Neural crest cell (in vitro differentiated cells): ENCODE results near the gene STPG3. TPM values are rescaled to one million over a fixed set of nuclear protein-coding genes. Genes with fewer than 3 reads are reported as not detected.

Source experiments
- DNase-seq: peaks from one replicate; pipeline ENCODE4 v3.0.0; 2021; ENCODE audit warnings: low read depth, mixed read lengths, low spot score
- H3K27ac Mint-ChIP-seq: one replicate; pipeline ENCODE4 v1.8.0; 2021; ENCODE audit warnings: mild to moderate bottlenecking, mixed read lengths; ENCODE audit not compliant: unreplicated experiment
- H3K27me3 Mint-ChIP-seq: 2 replicates; pipeline ENCODE4 v1.8.0; 2021; ENCODE audit warnings: low read depth, mild to moderate bottlenecking, mixed read lengths
- H3K36me3 Mint-ChIP-seq: 2 replicates; pipeline ENCODE4 v1.8.0; 2021; ENCODE audit warnings: low read depth, mild to moderate bottlenecking, mixed read lengths
- H3K4me1 Mint-ChIP-seq: 2 replicates; pipeline ENCODE4 v1.8.0; 2021; ENCODE audit warnings: mixed read lengths
- H3K4me3 Mint-ChIP-seq: one replicate; pipeline ENCODE4 v1.8.0; 2021; ENCODE audit warnings: mild to moderate bottlenecking, mixed read lengths
- H3K9me3 Mint-ChIP-seq: 2 replicates; pipeline ENCODE4 v1.8.0; 2021; ENCODE audit warnings: mixed read lengths
- CTCF ChIP-seq: fragments of 200-600 bp; sonication (generic); conservative IDR thresholded peaks from 2 replicates; pipeline ENCODE4 v1.5.0; 2021; ENCODE audit warnings: antibody characterized with exemption, mild to moderate bottlenecking
- total RNA-seq: library from RNA; stranded (reverse); gene quantifications from 2 replicates; pipeline ENCODE4 v1.2.1, GENCODE V29; 2021

STPG3 gene
- total RNA-seq, 1 donor from 2014 or later: 0.26 TPM

GRCh38 chr9:137302118-137302448 lies 51.0 kb downstream of the STPG3 start, which contains the start of gene NRARP:
Gene NRARP (minus strand): TSS chr9:137302271. CDS start chr9:137301928, 343 bp downstream.
- peak; percentile 85 for DNase-seq
- Mint-ChIP-seq H3K4me1 (peaks cover 44% of the 10 kb centered on the region), H3K9me3 (no peaks in the 10 kb centered on the region), H3K36me3 (peaks cover 4% of the 10 kb centered on the region), H3K4me3 (peak within 1 kb of the TSS; percentile 97), H3K27me3 (peaks cover 24% of the 10 kb centered on the region), H3K27ac (peak within 1 kb of the TSS; percentile 92)
- no peak for TF ChIP-seq CTCF

DNA sequence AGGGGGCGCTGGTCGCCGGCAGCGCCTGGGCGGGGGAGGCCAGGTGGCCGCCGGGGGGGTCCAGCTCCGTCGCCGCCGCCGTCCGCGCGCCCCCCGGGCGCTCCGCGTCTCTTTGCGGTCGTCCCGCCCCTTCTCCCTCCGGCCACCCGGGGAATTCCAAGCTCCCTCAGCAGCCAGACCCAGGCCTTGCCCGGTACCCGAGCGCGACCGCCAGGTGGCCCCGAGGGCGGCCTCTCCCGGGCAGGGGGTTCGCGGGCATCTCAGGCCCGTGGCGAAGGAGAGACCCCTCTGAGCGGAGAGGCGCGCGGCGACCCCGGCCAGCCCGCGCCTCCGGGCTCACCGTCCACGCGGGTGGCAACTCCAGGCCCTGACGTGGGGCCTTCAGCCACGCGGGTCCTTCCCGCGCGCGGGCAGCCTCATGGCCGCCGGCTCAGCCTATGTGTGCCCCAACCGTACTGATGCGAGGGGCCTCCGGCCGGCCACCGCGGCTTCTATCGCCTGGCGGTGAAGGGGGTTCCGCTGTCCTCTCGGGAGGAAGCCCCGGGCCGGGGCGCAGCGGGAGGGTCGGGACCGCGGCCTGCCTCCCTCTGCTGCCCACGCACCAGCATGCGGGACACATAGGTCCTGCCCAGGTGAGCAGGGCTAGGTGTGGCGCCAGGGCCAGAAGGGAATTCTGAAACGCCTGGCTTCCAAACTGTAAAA lies 51.5 kb downstream of the STPG3 start:
- peak; percentile 79 for TF ChIP-seq CTCF
- Mint-ChIP-seq H3K9me3 (no peaks in the 10 kb centered on the region), H3K4me1 (peaks cover 40% of the 10 kb centered on the region), H3K4me3 (peak overlapping the region; percentile 64), H3K36me3 (peaks cover 4% of the 10 kb centered on the region), H3K27me3 (peaks cover 20% of the 10 kb centered on the region), H3K27ac (no peak overlapping the region)
- DNase-seq: peak; percentile 73

Other genes with a start within 250 kb of the STPG3 start
- 31.7 and 37.1 TPM in 2 replicates for gene ABCA2, start 223.0 kb upstream of the STPG3 start, total RNA-seq
- gene FUT7, start 219.2 kb upstream of the STPG3 start, total RNA-seq: 0.14 TPM in 1 of 2 replicates, not detected in the other
- gene NPDC1, start 205.1 kb upstream of the STPG3 start, total RNA-seq: 54.7 and 61.1 TPM in 2 replicates
- gene ENTPD2, start 197.2 kb upstream of the STPG3 start, total RNA-seq: not detected in 2 replicates
- gene SAPCD2, start 180.7 kb upstream of the STPG3 start, total RNA-seq: 29.8 and 31.1 TPM in 2 replicates
- 2.6 and 2.9 TPM in 2 replicates for gene UAP1L1, start 173.8 kb upstream of the STPG3 start, total RNA-seq
- 50.4 and 54.0 TPM in 2 replicates for gene MAN1B1, start 164.3 kb upstream of the STPG3 start, total RNA-seq
- gene DPP7, start 136.6 kb upstream of the STPG3 start, total RNA-seq: 37.9 and 46.5 TPM in 2 replicates
- gene GRIN1, start 112.1 kb upstream of the STPG3 start, total RNA-seq: 0.14 and 0.44 TPM in 2 replicates
- 0.37 and 0.48 TPM in 2 replicates for gene LRRC26, start 81.2 kb upstream of the STPG3 start, total RNA-seq
- not detected in 2 replicates for gene TMEM210, start 79.2 kb upstream of the STPG3 start, total RNA-seq
- 69.3 and 71.7 TPM in 2 replicates for gene ANAPC2, start 62.7 kb upstream of the STPG3 start, total RNA-seq
- gene SSNA1, start 62.6 kb upstream of the STPG3 start, total RNA-seq: 64.8 and 66.4 TPM in 2 replicates
- gene TPRN, start 50.5 kb upstream of the STPG3 start, total RNA-seq: 22.0 and 25.1 TPM in 2 replicates
- 45.0 and 49.7 TPM in 2 replicates for gene TMEM203, start 45.6 kb upstream of the STPG3 start, total RNA-seq
- gene NDOR1, start 45.6 kb upstream of the STPG3 start, total RNA-seq: 36.6 and 39.4 TPM in 2 replicates
- gene RNF208, start 29.0 kb upstream of the STPG3 start, total RNA-seq: 9.7 and 10.1 TPM in 2 replicates
- 1.2 and 1.6 TPM in 2 replicates for gene CYSRT1, start 26.1 kb upstream of the STPG3 start, total RNA-seq
- 0.16 TPM in 1 of 2 replicates, not detected in the other for gene RNF224, start 23.8 kb upstream of the STPG3 start, total RNA-seq
- gene SLC34A3, start 20.4 kb upstream of the STPG3 start, total RNA-seq: not detected in 2 replicates
- gene TUBB4B, start 10.0 kb upstream of the STPG3 start, total RNA-seq: 329 and 336 TPM in 2 replicates
- 76.7 and 79.0 TPM in 2 replicates for gene NELFB, start 4.0 kb downstream of the STPG3 start, total RNA-seq
- gene TOR4A, start 26.4 kb downstream of the STPG3 start, total RNA-seq: 0.75 and 0.86 TPM in 2 replicates
- gene NRARP, start 51.0 kb downstream of the STPG3 start, total RNA-seq: 31.7 and 33.7 TPM in 2 replicates
- gene EXD3, start 171.9 kb downstream of the STPG3 start, total RNA-seq: 15.1 and 17.6 TPM in 2 replicates
- gene NOXA1, start 172.1 kb downstream of the STPG3 start, total RNA-seq: 0.89 and 0.98 TPM in 2 replicates
- 0.12 and 0.14 TPM in 2 replicates for gene ENTPD8, start 190.1 kb downstream of the STPG3 start, total RNA-seq
- 64.4 and 65.3 TPM in 2 replicates for gene NSMF, start 208.0 kb downstream of the STPG3 start, total RNA-seq